GM19438 (cell line): ENCODE measurements around the gene PLS1.
A peak's percentile ranks its signal among the peaks of the same experiment; 100 is the strongest.
"Not testable (repeated sequence)": the region's sequence is repeated elsewhere in the genome, so short reads cannot be mapped to it uniquely, and the experiment has no call there.

ENCODE experiments used
- ATAC-seq: cut with Tn5 transposase; IDR thresholded peaks from one replicate; pipeline ENCODE4 v1.9.1; 2021; ENCODE audit warnings: low read depth; ENCODE audit not compliant: unreplicated experiment

The PLS1 gene

GRCh38 chr3:142690613-142691012 is 94.4 kb downstream of the PLS1 start:
- ATAC-seq: no peak

- no peak for ATAC-seq
These were observed 95.3 kb downstream of the PLS1 start for GRCh38 chr3:142691527-142691926.

- ATAC-seq: no peak
These were observed 97.1 kb downstream of the PLS1 start for GRCh38 chr3:142693136-142693853.

GRCh38 chr3:142694225-142694624 is 98.0 kb downstream of the PLS1 start:
- no peak for ATAC-seq

GRCh38 chr3:142705198-142705597 is 109.0 kb downstream of the PLS1 start:
- ATAC-seq: no peak

GRCh38 chr3:142706321-142707127 is 110.3 kb downstream of the PLS1 start:
- ATAC-seq: no peak

GRCh38 chr3:142709207-142709606 is 113.0 kb downstream of the PLS1 start:
- ATAC-seq: no peak

GRCh38 chr3:142714882-142715281 is 118.7 kb downstream of the PLS1 start:
- ATAC-seq: not testable (repeated sequence)

- no peak for ATAC-seq
These were observed 119.9 kb downstream of the PLS1 start for GRCh38 chr3:142716102-142716501.

- ATAC-seq: peak; percentile 12
These were observed 127.4 kb downstream of the PLS1 start for GRCh38 chr3:142723665-142723967.

GRCh38 chr3:142723968-142724681 is 127.9 kb downstream of the PLS1 start, which contains the start of gene TRPC1:
Gene TRPC1 (plus strand): TSS chr3:142724034. CDS start chr3:142724560, 526 bp downstream.
- peak; percentile 89 for ATAC-seq

GRCh38 chr3:142724682-142725356 is 128.6 kb downstream of the PLS1 start:
- ATAC-seq: peak; percentile 15

GRCh38 chr3:142725357-142725739 is 129.2 kb downstream of the PLS1 start:
- no peak for ATAC-seq

GRCh38 chr3:142726017-142726416 is 129.8 kb downstream of the PLS1 start:
- ATAC-seq: no peak

GRCh38 chr3:142732066-142732465 is 135.9 kb downstream of the PLS1 start:
- no peak for ATAC-seq

GRCh38 chr3:142734834-142735233 is 138.6 kb downstream of the PLS1 start:
- no peak for ATAC-seq

GRCh38 chr3:142735462-142735861 is 139.3 kb downstream of the PLS1 start:
- no peak for ATAC-seq

- no peak for ATAC-seq
These were observed 142.2 kb downstream of the PLS1 start for GRCh38 chr3:142738396-142738795.

GRCh38 chr3:142746646-142747045 is 150.5 kb downstream of the PLS1 start:
- no peak for ATAC-seq

GRCh38 chr3:142750531-142750930 is 154.3 kb downstream of the PLS1 start:
- ATAC-seq: not testable (repeated sequence)

- not testable (repeated sequence) for ATAC-seq
These were observed 156.4 kb downstream of the PLS1 start for GRCh38 chr3:142752605-142753004.
